Tibial nerve (tissue), 4 donors: ENCODE data around the gene PSMC4. TPM values are rescaled to one million over a fixed set of nuclear protein-coding genes. Genes with fewer than 3 reads are reported as not detected.

Experiments used
- DNase-seq, 2 donors: peaks; one replicate each; pipeline ENCODE4 v3.0.0-alpha.2; 2019; ENCODE audit warnings: low spot score in 2 of 2
- H3K27ac ChIP-seq, 4 donors: fragments of 200-600 bp; sonication (generic) in 3 of 4; one replicate each; pipeline ENCODE4 v1.5.1; 2017 to 2019; ENCODE audit warnings: mild to moderate bottlenecking in 1 of 4
- H3K27me3 ChIP-seq, 2 donors: fragments of 200-600 bp; sonication (generic) in 1 of 2; one replicate each; pipeline versions ENCODE4 v1.5.1 to v1.6.0; 2017 to 2019
- H3K36me3 ChIP-seq, 3 donors: fragments of 200-600 bp; sonication (generic); one replicate each; pipeline ENCODE4 v1.5.1; 2018 to 2019
- H3K4me1 ChIP-seq, 4 donors: fragments of 200-600 bp; sonication (generic) in 3 of 4; one replicate each; pipeline ENCODE4 v1.5.1; 2017 to 2019
- H3K4me3 ChIP-seq, 4 donors: fragments of 200-600 bp; sonication (generic) in 3 of 4; one replicate each; pipeline ENCODE4 v1.5.1; 2017 to 2019; ENCODE audit warnings: mild to moderate bottlenecking in 1 of 4, moderate library complexity in 1 of 4
- H3K9me3 ChIP-seq, 4 donors: fragments of 200-600 bp; sonication (generic) in 3 of 4; one replicate each; pipeline ENCODE4 v1.5.1; 2017 to 2019
- CTCF ChIP-seq, 5 experiments: fragments of 200-600 bp in 3 of 5; fragments of 450-650 bp in 2 of 5; sonication (generic) in 3 of 5; IDR thresholded peaks; one replicate each; pipeline ENCODE4 v1.5.1; 2016 to 2019; ENCODE audit warnings: antibody characterized with exemption in 5 of 5, mild to moderate bottlenecking in 3 of 5, moderate library complexity in 2 of 5
- EP300 ChIP-seq, 2 donors: sonication (generic); formaldehyde crosslinking; IDR thresholded peaks; one replicate each; pipeline ENCODE4 v1.6.1; 2017; ENCODE audit warnings: antibody characterized with exemption in 2 of 2, mild to moderate bottlenecking in 1 of 2
- POLR2A ChIP-seq, 2 donors: fragments of 450-650 bp; IDR thresholded peaks; one replicate each; pipeline ENCODE4 v1.6.1; 2017; ENCODE audit warnings: antibody characterized with exemption in 2 of 2, mild to moderate bottlenecking in 2 of 2, moderate library complexity in 2 of 2
- WGBS, 2 donors: methylation state at CpG; one replicate each; pipeline ENCODE4 v1.1.5; 2018; 5-methylcytosine and 5-hydroxymethylcytosine counted together
- total RNA-seq, 4 donors: library from RNA; depleted of rRNA; stranded (reverse); fragments of >200 nt; gene quantifications; one replicate each; pipeline ENCODE4 v1.1.0, GENCODE V29; 2016

The PSMC4 gene
- total RNA-seq, 4 donors from 2014 or later = 49.4 to 91.8 (median 69.5) TPM

- whole genome bisulfite sequencing, 2 donors = 94% methylated on average over 4 of the region's 4 CpGs
- Histone ChIP-seq H3K4me3 (no peak overlapping the region), H3K9me3 (peaks cover 0 to 6% (median 0%) of the 10 kb centered on the region in 4 donors), H3K4me1 (peaks cover 0 to 19% (median 0%) of the 10 kb centered on the region in 4 donors), H3K36me3 (peaks cover 0 to 21% (median 0%) of the 10 kb centered on the region in 3 donors), H3K27ac (no peak overlapping the region), H3K27me3 (no peaks in the 10 kb centered on the region)
- no peak for TF ChIP-seq CTCF (IDR thresholded peaks at IDR 0.05)
- no peak for TF ChIP-seq POLR2A (IDR thresholded peaks at IDR 0.05)
- no peak for TF ChIP-seq EP300 (IDR thresholded peaks at IDR 0.05)
- no peak for DNase-seq
These were observed 27.5 kb downstream of the PSMC4 start for GRCh38 chr19:39998501-39998900.

- no peaks in the 10 kb centered on the region for H3K4me1 ChIP-seq
- DNase-seq = no peak
- H3K27ac ChIP-seq = no peak overlapping the region
- H3K27me3 ChIP-seq = no peaks in the 10 kb centered on the region
- peaks cover 0 to 56% (median 10%) of the 10 kb centered on the region in 3 donors for H3K36me3 ChIP-seq
- TF ChIP-seq EP300 (IDR thresholded peaks at IDR 0.05) (no peak), CTCF (IDR thresholded peaks at IDR 0.05) (no peak), POLR2A (IDR thresholded peaks at IDR 0.05) (no peak)
- no peak overlapping the region for H3K4me3 ChIP-seq
- 86 to 88% methylated on average over 4 of the region's 4 CpGs for WGBS, 2 donors
- peaks cover 0 to 17% (median 3%) of the 10 kb centered on the region in 4 donors for H3K9me3 ChIP-seq
These were observed 34.8 kb downstream of the PSMC4 start for GRCh38 chr19:40005691-40006272.

DNA sequence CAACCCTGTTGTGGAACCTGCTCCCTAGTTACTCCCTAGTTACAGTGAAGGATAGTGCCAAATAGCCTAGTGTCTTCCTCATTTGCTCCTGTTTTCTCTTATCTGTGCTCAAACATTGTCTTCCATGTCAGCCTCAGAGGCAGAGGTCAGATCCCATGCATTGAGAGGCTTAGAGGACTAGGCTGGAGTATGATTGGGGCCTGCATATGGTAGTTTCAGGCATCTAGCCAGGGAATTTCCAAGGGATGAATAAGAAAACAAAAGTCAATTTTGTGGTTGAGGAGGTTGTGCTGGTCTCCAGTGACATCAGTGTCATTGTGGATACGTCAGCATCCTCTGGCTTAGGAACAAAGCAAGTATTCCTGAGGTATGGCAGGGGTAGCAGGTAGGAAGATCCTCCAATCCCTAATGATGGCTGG lies 35.3 kb downstream of the PSMC4 start:
- DNase-seq = no peak
- H3K9me3 ChIP-seq = peaks cover 0 to 22% (median 3%) of the 10 kb centered on the region in 4 donors
- no peaks in the 10 kb centered on the region for H3K27me3 ChIP-seq
- TF ChIP-seq CTCF (IDR thresholded peaks at IDR 0.05) (no peak), EP300 (IDR thresholded peaks at IDR 0.05) (no peak), POLR2A (IDR thresholded peaks at IDR 0.05) (no peak)
- WGBS, 2 donors = 21 to 61% methylated on average over 1 of the region's 1 CpG
- no peaks in the 10 kb centered on the region for H3K4me1 ChIP-seq
- no peak overlapping the region for H3K4me3 ChIP-seq
- H3K36me3 ChIP-seq = peaks cover 0 to 61% (median 10%) of the 10 kb centered on the region in 3 donors
- H3K27ac ChIP-seq = no peak overlapping the region

- no peak for DNase-seq
- peaks cover 0 to 90% (median 18%) of the 10 kb centered on the region in 3 donors for H3K36me3 ChIP-seq
- no peak overlapping the region for H3K27ac ChIP-seq
- no peaks in the 10 kb centered on the region for H3K27me3 ChIP-seq
- peaks cover 0 to 56% (median 14%) of the 10 kb centered on the region in 4 donors for H3K9me3 ChIP-seq
- TF ChIP-seq EP300 (IDR thresholded peaks at IDR 0.05) = no peak
- TF ChIP-seq CTCF (IDR thresholded peaks at IDR 0.05) = no peak
- TF ChIP-seq POLR2A (IDR thresholded peaks at IDR 0.05) = no peak
- H3K4me3 ChIP-seq = no peak overlapping the region
- H3K4me1 ChIP-seq = no peaks in the 10 kb centered on the region
These were observed 38.7 kb downstream of the PSMC4 start for GRCh38 chr19:40009674-40010073.

GRCh38 chr19:40013991-40014390 lies 43.0 kb downstream of the PSMC4 start:
- Histone ChIP-seq H3K4me3 (no peak overlapping the region), H3K27me3 (no peaks in the 10 kb centered on the region), H3K4me1 (no peaks in the 10 kb centered on the region), H3K36me3 (peaks cover 0 to 88% (median 8%) of the 10 kb centered on the region in 3 donors), H3K9me3 (peaks cover 0 to 96% (median 33%) of the 10 kb centered on the region in 4 donors), H3K27ac (no peak overlapping the region)
- 93 to 96% methylated on average over 4 of the region's 4 CpGs for WGBS, 2 donors
- no peak for TF ChIP-seq CTCF (IDR thresholded peaks at IDR 0.05)
- TF ChIP-seq POLR2A (IDR thresholded peaks at IDR 0.05) = no peak
- TF ChIP-seq EP300 (IDR thresholded peaks at IDR 0.05) = no peak
- DNase-seq = no peak
